OCI-LY7 (cell line): ENCODE measurements around the gene SIPA1L3.

Source experiments
- CTCF ChIP-seq: fragments of 200-600 bp; sonication (generic); conservative IDR thresholded peaks from 2 replicates; pipeline ENCODE4 v1.5.1; 2014; ENCODE audit warnings: mild to moderate bottlenecking, antibody characterized with exemption, low read length, moderate library complexity, mixed read lengths
- EZH2phosphoT487 ChIP-seq: fragments of 200-600 bp; sonication (generic); IDR thresholded peaks from 2 replicates; pipeline ENCODE4 v1.6.1; 2018; ENCODE audit warnings: low read depth, borderline replicate concordance, mild to moderate bottlenecking, mixed run types, antibody characterized with exemption, low read length, moderate library complexity, mixed read lengths

DNA sequence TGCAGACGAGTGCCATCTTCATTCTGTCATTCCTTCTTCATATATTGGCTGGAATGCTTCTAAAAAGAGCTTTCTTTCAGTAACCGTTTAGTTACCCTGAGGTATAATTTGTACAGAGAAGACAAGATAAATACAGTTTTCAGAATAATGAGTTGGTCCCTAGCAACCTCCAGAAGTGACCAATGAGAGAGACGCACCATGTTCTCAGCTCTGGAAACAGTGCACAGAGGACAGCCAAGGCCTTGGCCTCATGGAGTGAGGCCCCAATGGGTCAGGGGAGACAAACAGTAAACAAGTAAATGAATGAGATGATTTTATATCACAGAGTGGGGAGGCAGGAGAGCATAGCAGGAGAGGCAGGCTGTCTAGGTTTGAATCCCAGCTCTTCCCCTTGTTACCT is 226.3 kb downstream of the SIPA1L3 start:
- TF ChIP-seq CTCF, result no peak
- no peak for TF ChIP-seq EZH2phosphoT487
